Measurements from ENCODE around the gene SACM1L.

- TF ChIP-seq ATF3 (IDR thresholded peaks at IDR 0.05; ENCODE audit: insufficient read depth, low read depth, low read length) = no peak
- no peak for TF ChIP-seq YY1 (IDR thresholded peaks at IDR 0.05; ENCODE audit: low read depth, low read length)
- no peak for TF ChIP-seq CHD2 (IDR thresholded peaks at IDR 0.05; ENCODE audit: low read length)
- TF ChIP-seq CTCF (IDR thresholded peaks at IDR 0.05; ENCODE audit: control extremely low read depth in 1 of 3, insufficient read depth in 1 of 3, low read depth in 1 of 3, low read length in 3 of 3) = no peak
- TF ChIP-seq POLR2AphosphoS5 (IDR thresholded peaks at IDR 0.05; ENCODE audit: low read depth, low read length) = no peak
- TF ChIP-seq EZH2 (IDR thresholded peaks at IDR 0.05; ENCODE audit: low read depth, low read length, severe bottlenecking) = no peak
- no peak for TF ChIP-seq POLR2A (IDR thresholded peaks at IDR 0.05; ENCODE audit: control extremely low read depth in 1 of 2, low read depth in 2 of 2, low read length in 2 of 2)
- TF ChIP-seq NANOG (IDR thresholded peaks at IDR 0.05; ENCODE audit: insufficient read depth, low read depth, low read length, poor library complexity, severe bottlenecking) = no peak
Measured at GRCh38 chr3:45719655-45720487, 30.7 kb downstream of the SACM1L start.

Data from H1 (cell line).